HG03064 (cell line): ENCODE results near the gene PKP1.

ENCODE experiments used
- ATAC-seq: cut with Tn5 transposase; IDR thresholded peaks from one replicate; pipeline ENCODE4 v1.9.1; 2021; ENCODE audit warnings: low read depth; ENCODE audit not compliant: unreplicated experiment

Gene PKP1

GRCh38 chr1:201347498-201348210 is 64.3 kb downstream of the PKP1 start:
- no peak for ATAC-seq

GRCh38 chr1:201348211-201348566 is 64.9 kb downstream of the PKP1 start:
- no peak for ATAC-seq

- ATAC-seq = no peak
Observed at GRCh38 chr1:201349092-201349491, 65.8 kb downstream of the PKP1 start.

- no peak for ATAC-seq
Observed at GRCh38 chr1:201350361-201350725, 67.0 kb downstream of the PKP1 start.

GRCh38 chr1:201350884-201351283 is 67.6 kb downstream of the PKP1 start:
- no peak for ATAC-seq

- no peak for ATAC-seq
Observed at GRCh38 chr1:201351617-201352016, 68.3 kb downstream of the PKP1 start.

- ATAC-seq = no peak
Observed at GRCh38 chr1:201353186-201353940, 70.1 kb downstream of the PKP1 start.

GRCh38 chr1:201354151-201354900 is 71.0 kb downstream of the PKP1 start:
- ATAC-seq = no peak

- ATAC-seq = no peak
Observed at GRCh38 chr1:201354901-201355295, 71.6 kb downstream of the PKP1 start.

GRCh38 chr1:201355471-201355870 is 72.2 kb downstream of the PKP1 start:
- ATAC-seq = no peak

GRCh38 chr1:201356236-201356635 is 72.9 kb downstream of the PKP1 start:
- ATAC-seq = no peak

GRCh38 chr1:201356701-201357100 is 73.4 kb downstream of the PKP1 start:
- no peak for ATAC-seq

- no peak for ATAC-seq
Observed at GRCh38 chr1:201357211-201357610, 73.9 kb downstream of the PKP1 start.

- no peak for ATAC-seq
Observed at GRCh38 chr1:201357636-201358348, 74.5 kb downstream of the PKP1 start.

- ATAC-seq = no peak
Observed at GRCh38 chr1:201358596-201358995, 75.3 kb downstream of the PKP1 start.

GRCh38 chr1:201359031-201359872 is 75.9 kb downstream of the PKP1 start:
- ATAC-seq = no peak

GRCh38 chr1:201359873-201360210 is 76.5 kb downstream of the PKP1 start:
- ATAC-seq = no peak

GRCh38 chr1:201360486-201360885 is 77.2 kb downstream of the PKP1 start:
- no peak for ATAC-seq

- ATAC-seq = no peak
Observed at GRCh38 chr1:201360901-201361651, 77.8 kb downstream of the PKP1 start.
